Skeletal muscle cell (primary cell): ENCODE results near the gene NPVF.

ENCODE experiments used
- DNase-seq: peaks from one replicate; pipeline ENCODE4 v3.0.0-alpha.2; 2010; ENCODE audit warnings: low read depth
- H3K4me3 ChIP-seq: 2 replicates; pipeline ENCODE4 v1.5.1; 2011; ENCODE audit warnings: low read depth, mild to moderate bottlenecking, control low read depth, low read length, moderate library complexity

NPVF gene

DNA sequence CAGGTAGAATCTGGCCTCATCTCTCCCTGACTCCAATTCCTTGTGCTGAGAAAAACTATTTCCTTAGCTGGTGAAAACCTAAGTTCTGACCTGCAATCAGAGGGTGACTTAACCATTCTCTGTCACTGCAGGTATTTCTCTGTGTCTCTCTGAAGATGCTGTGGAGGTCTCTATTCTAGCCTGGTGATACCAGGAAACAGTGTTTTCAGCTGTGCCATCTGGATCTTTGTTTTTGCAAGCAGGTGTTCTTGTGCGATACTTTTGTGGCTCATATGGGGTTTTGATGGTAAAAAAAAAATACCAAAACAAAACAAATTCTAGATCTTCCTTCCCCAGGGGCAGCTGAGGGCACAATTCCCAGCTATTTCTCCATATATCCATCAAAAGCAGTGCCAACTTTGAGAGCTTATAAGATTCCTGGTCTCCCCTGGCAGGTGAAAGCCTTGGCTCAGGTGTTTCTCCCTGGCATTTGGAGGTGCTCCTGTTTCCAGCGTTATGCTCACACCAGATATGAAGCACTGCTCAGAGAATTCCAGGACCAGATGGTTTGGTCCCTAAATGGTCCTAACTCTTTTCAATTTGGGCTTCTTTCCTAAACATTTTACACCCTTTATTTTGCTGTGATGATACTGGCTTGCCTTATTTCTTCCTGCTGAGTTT is 9.9 kb upstream of the NPVF start:
- no peak for DNase-seq
- no peak overlapping the region for H3K4me3 ChIP-seq

DNA sequence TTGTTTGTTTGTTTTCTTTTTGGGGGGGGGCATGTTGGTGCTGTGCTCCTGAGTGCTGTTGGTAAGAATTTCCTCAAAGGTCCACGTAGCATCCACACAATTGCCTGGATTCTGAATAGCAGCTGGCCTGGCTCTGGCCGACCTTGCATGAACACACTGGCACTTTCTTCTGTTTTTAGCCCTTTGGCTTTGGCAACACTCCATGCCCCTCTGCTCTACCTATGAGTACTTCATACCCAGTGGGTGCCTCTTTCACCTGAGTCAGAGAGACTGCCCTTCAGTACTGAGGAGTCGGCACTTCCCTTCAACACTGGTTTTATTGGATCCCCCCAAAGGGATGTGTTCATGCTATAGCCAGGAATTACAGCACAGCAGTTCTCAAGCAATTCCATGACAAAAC is 7.2 kb upstream of the NPVF start:
- no peak overlapping the region for H3K4me3 ChIP-seq
- DNase-seq, result no peak

DNA sequence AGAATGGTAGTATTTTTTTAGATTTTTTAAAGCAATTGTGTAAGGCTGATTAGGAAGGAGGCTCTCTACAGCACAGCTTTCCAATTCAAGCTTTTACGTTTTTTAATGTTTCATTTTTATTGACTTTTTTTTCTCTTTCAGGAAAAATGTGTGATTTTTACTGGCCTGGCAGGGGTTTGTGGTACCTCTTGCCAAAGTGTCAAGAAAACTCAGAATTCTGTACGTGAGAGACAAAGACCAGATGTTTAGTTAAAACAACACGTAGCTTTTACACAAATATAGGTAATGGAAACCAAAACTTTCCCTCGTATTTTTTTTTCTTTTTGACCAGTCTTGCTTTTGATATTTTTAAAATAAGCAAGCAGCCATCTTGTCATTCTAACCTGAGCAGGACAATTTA is 6.0 kb upstream of the NPVF start:
- H3K4me3 ChIP-seq, result no peak overlapping the region

DNA sequence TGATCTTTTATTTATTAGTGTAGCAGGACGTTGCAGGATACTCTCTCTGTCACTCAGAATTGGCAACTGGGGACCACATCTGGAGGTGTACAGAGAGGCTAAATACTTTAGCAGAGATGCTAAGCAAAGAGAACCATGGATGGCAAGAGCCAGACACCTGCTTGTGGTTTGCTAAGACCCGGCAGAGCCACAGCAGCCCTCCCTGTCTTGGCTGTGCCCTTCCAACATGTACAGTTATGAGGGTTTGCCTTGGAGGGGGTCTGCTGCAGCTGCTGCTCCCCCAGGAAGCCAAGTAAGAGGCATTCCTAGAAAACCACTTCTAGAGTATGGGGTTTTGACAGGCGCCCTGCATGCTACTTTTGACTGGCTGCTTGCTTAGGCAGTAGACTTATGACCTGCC is 5.1 kb downstream of the NPVF start:
- no peak overlapping the region for H3K4me3 ChIP-seq

More for the DNA sequence above, 6.0 kb upstream of the NPVF start:
- no peak for DNase-seq

DNA sequence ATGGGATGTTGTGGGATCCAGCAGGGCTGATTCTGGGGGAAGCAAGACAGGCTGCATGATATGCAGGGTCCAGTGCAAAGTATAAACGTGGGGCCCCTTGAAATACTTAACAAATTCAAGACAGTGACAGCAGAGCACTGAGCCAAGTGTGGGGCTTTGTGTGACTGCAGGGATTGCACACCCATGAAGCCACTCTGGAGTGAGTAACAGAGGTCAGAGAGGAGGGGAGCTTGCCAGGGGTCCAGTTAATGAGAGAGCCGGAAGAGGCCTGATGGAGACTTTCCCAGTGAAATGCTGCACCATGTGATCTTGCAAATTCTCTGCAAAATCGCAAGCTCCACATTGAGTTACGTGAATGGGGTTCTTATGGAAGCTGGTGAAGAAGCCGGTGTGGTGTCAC is 5.6 kb downstream of the NPVF start:
- no peak overlapping the region for H3K4me3 ChIP-seq
- no peak for DNase-seq

More for the DNA sequence above, 5.1 kb downstream of the NPVF start:
- DNase-seq, result no peak

DNA sequence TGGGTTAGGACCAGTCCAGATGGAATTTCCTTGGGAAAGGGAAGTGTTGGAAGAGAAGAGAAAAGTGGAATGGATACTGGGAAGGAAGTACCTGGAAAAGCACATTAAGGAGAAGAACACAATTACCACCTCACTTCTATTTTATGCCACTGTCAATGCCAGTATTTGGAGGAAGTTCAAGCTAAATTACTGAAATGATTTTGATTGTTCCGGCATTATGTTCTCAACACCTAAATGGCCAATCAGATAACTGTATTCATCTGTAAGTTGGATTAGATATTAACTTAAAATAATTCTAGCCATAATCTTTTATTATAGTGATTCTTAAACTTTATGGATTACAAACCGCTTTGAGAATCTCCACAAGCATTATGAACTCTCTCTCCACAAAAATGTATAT is 7.3 kb downstream of the NPVF start:
- DNase-seq, result no peak
- no peak overlapping the region for H3K4me3 ChIP-seq

DNA sequence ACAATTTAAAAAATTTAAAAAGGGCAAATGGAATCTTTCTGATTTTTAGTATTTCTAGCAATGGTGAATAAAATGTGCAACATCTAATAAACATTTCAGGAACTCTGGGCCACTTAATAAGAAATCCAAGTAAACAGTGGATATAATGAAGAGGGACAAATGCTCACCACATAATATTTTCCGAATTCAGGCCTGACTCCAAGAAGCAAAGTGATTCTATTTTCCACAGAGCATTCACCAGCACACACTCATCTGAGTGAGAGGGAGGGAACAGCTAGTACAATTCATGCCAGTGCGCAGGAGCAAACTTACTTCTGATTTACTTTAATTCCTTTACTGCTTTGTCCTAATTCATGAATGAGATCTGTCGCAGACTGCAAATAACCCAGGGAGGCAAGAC is 10.1 kb downstream of the NPVF start:
- H3K4me3 ChIP-seq, result no peak overlapping the region
- DNase-seq, result no peak

DNA sequence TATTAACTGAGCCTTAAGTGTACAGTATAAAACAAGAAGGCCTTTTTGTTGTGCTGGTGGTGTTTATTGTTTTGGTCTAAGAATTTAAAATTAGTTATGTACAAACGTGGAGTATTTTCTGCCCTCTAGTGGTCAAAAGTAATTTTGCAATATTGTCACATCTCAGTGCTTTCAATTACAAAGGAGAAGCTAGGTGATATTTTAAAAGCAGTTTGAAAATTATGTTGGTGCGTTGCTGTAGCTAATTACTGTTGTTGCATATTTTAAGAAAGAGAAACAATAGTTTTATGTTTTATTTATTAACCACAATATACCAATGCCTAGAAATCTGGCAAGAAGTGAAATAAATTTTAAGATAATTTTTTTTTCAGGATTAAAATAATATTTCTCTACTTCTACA is 11.4 kb downstream of the NPVF start:
- DNase-seq, result peak; percentile 1
- no peak overlapping the region for H3K4me3 ChIP-seq

DNA sequence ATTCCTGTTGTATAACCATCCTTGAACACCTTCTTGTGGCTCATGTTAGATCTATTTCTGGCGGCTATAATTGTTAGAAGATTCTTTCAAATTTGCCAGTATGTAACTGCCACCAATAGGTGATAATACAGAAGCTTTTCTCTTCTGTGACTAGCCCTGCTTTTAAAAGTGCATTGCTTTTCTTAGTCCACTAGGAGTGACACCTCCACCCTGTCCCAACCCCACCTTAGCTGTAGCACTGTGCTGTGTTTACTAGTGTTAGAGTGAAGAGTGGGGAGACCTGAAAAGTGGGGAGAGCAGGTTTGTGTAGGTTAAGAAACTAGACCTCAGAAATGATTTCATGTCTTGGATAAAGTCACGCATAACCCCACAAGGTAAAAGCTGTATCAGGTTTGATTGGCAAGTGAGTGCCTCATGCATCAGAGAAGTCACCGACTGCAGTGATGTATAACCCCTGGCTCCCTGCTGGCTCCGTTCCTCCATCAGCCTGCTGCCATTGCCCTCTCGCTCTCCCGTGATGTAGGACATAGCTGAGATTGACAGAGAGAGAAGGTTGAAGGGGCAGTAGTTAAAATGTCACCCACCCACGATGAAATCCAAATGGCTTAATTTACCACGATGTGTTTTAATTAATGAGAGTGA is 12.5 kb downstream of the NPVF start:
- no peak for DNase-seq
- no peak overlapping the region for H3K4me3 ChIP-seq

DNA sequence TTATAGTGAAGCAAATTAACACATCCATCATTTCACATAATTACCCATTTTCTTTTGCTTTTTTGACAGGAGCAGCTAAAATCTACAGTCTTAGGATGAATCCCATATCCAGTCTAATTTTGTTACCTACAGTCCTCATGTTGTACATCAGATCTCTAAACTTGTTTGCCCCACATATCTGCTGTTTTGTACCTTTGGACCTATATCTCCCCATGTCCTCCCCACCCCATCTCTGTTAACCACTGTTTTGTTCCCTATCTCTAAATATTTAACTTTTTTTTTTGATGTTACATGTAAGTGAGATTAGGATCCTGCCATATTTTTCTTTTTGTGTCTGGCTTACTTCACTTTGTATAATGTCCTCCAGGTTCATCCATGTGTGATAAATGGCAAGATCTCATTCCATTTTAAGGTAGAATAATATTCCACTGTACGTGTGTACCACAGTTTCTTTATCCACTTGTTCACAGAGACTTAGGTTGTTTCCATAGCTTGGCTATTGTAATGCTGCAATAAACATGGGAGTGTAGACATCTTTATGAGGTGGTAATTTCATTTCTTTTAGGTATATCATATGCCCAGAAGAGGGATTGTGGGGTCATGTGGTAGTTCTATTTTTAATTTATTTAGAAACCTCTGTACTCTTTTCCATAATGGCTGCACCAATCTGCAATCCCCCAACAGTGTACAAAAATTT is 19.6 kb downstream of the NPVF start:
- no peak overlapping the region for H3K4me3 ChIP-seq
- no peak for DNase-seq

DNA sequence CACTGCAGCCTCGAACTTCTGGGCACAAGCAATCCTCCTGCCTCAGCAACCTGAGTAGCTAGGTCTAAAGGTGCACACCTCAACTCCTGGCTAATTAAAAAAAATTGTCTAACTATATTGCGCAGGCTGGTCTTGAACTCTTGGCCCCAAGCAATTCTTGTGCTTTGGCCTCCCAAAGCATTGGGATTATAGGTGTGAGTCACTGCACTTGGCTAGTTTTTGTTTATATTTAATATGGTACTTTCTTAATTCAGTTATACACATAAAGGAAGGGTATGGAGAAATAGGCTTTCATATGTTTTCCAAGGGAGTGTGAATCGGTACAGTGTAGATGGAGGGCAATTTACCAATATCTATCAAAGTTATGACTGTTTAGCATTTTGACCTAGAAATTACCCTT is 20.4 kb downstream of the NPVF start:
- no peak for DNase-seq
- H3K4me3 ChIP-seq, result no peak overlapping the region

DNA sequence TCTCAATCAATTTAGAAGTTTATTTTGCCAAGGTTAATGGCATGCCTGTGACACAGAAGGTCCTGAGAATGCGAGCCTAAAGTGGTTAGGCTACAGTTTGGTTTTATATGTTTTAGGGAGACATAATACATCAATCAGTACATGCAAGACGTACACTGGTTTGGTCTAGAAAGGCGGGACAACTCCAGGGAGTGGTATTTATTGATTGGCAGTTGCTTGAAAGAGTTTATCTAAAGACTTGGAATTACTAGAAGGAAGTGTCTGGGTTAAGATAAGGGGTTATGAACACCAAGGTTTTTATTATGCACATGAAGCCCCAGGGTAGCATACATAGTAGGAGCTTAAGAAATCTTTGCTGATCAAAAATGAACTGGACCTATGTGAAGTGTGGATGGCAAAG is 21.5 kb downstream of the NPVF start:
- DNase-seq, result no peak
- H3K4me3 ChIP-seq, result no peak overlapping the region

DNA sequence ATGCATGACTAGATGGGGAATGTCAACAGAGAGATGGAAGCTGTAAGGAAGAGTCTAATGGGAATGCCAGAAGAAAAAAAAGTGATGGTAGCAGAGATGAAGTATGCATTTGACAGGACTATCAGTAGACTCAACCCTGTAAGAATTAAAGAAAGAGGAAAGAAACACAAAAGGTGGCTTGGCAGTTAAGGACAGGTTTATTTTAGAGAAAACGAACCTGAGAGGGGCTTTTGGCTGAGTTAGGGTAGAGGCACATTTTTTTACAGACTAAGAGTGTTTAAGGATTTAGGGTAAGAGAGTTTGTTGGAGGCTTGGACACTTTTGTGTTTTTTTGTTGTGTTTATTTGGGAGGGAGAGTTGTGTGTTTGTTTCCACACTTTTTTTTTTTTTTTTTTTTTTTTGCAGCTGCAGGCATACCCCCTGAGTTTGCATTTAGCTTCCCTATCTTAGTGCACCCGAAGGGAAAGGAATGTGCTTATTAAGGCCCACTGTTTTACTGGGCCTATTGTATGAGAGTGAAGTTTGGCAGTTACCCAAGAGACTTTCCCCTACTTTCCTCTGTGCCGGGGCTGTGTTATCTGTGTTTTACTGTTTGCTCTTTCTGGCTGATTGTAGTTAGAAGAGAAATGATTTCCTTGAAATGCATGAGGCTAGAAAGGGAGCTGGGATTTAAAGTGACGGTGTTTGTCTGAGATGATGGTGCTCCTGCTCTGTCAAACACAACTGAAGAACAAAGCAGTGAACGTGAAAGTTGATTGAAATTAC is 32.0 kb downstream of the NPVF start:
- DNase-seq, result no peak
- no peak overlapping the region for H3K4me3 ChIP-seq

DNA sequence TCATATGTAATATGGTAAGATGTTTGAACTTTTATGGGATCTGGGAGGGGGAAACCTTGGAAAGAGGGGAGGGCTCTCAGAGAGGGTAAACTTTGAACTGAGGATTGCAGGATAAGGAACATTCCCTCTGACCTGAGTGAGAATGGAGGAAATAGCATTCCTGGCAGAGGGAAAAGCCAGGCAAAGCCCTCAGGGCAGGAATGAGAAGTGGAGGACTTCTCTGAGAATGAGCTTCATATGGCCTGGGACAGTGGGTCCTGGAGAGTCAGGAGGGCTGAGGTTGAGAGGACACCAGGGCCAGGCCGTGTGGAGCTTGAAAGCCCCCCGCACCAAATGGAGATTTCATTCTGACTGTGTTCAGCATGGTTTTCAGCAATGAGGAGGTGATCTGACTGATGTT is 34.2 kb downstream of the NPVF start:
- no peak overlapping the region for H3K4me3 ChIP-seq
- no peak for DNase-seq

DNA sequence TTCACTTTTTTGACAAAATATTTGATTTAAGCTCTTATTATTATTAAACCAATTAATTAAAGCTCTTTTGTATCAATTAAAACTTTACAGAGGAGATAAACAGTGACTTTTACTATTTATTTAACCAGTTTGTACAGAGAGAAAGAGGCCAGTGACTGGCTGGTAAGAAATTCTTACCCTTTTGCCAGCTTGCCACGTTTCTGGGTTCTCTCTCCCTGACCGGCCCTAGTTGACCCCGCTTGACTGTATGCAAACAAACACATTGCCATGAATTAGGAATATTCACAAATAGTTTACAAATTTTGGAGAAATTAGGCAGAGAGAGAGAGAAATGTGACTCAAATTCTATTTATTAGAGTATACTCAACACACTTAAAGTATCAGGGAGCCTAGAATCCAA is 36.2 kb downstream of the NPVF start:
- DNase-seq, result no peak
- no peak overlapping the region for H3K4me3 ChIP-seq

DNA sequence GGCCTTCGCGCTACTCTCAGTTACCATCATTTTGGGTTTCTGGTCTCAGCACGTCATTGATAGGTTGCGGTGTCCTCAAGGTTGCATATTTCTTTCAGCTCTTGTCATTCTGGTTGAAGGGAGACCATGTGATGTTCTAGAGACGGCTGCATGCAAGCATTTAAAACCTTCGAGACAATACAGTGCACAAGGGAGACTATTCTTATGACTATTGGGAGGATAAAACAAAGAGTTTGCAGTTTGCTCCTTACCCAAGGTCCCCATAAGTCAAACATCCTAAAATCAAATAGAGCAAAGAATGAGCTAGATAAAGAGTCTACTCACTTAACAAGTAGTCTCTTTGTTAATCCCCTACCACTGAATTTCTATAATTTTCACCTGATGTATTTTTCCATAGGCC is 39.1 kb downstream of the NPVF start:
- no peak for DNase-seq
- no peak overlapping the region for H3K4me3 ChIP-seq

DNA sequence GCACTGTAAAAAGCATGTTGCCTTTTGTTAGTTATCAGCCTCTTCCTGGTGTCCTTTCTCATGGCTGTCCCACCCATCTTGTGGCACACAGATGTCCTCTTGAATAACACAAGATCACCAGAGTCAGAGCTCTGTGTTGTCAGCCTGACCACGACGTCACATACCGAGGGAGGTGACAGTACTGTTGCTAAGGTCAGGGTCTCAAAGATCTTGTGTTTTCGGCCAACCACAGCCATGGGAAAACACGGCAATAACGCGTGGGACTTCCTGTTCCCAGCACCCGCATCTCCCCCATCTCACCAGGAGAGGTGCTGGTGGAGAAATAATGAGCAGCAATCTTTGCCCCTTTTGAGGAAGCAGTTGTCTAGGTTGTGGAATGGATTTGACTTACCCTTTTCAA is 40.4 kb downstream of the NPVF start:
- H3K4me3 ChIP-seq, result no peak overlapping the region
- no peak for DNase-seq

DNA sequence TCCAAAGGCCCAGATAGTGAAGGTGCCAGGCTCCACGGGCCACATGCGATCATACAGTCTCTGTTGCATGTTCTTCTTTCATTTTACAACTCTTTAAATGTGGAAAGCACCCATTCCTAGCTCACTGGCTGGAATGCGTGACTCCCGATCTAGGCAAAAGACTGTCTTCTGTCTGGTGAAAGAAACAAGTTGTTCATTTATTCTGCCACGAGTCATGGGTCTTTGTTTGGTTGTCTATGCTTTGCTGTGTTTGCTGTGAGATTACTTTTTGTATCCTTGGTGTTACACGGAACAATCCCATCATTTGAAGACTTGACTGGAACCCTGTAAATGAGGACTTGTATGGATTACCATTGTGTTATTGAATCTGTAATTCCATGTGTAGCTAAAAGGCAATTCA is 41.9 kb downstream of the NPVF start:
- no peak for DNase-seq
- no peak overlapping the region for H3K4me3 ChIP-seq

DNA sequence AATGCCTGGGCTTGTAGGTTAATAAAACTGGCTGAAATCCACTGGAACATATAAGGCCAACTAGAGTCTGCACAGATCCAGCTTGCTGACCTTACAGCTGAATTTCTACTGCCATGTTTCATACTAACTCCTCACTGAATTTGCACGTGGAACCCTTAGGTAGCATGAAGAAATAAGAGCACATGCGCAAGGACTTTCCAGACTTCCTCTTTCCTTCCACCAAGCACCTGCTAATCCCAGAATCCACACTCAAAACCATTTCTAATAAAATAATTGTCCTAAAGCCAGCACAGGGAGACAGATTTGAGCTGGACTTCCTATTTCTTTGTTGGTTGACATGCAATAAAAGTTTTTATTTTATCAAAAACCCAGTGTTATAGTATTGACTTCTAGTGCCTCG is 46.8 kb downstream of the NPVF start:
- H3K4me3 ChIP-seq, result no peak overlapping the region
- no peak for DNase-seq

DNA sequence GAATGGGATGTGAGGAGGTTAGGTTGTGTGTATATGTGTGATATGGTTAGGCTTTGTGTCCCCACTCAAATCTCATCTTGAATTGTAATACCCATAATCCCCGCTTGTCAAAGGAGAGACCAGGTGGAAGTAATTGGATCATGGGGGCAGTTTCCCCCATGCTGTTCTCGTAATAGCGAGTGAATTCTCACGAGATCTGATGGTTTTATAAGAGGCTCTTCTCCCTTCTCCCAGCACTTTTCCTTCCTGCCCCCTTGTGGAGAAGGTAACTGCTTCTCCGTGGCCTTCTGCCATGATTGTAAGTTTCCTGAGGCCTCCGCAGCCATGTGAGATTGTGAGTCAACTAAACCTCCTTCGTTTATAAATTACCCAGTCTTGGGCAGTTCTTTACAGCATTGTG is 47.3 kb downstream of the NPVF start:
- DNase-seq, result no peak
- H3K4me3 ChIP-seq, result peak overlapping the region; percentile 67
